K562 (cell line): ENCODE data around the gene PRKG2. TPM values are rescaled to one million over a fixed set of nuclear protein-coding genes. Genes with fewer than 3 reads are reported as not detected.

Experiments used
- ATAC-seq: fragments of 200-7000 bp; cut with Tn5 transposase; 3 replicates; pipeline ENCODE4 v1.9.1; 2020; ENCODE audit warnings: moderate library complexity
- BruUV-seq: library from RNA; stranded (reverse); fragments of 400-500 nt; replicated peaks from 2 replicates; lab custom pipeline; 2021; lab: Mats Ljungman, UMichigan
- CTCF ChIA-PET: fragments of 300-600 bp; formaldehyde crosslinking; extraction: SDS; loops from one replicate; lab custom pipeline; 2021; ENCODE audit warnings: low intra/inter-chr PET ratio; lab: Yijun Ruan, JAX
- POLR2A ChIA-PET: fragments of 300-600, 350-650 bp; sonication (Branson Sonifier 250); formaldehyde crosslinking; extraction: SDS; loops from one replicate; lab custom pipeline; 2021; ENCODE audit warnings: antibody characterized with exemption, inconsistent platforms; lab: Yijun Ruan, JAX
- DNase-seq, 4 experiments: peaks; one replicate each; pipeline versions ENCODE4 v3.0.0 to v3.0.0-alpha.2; 2011 to 2018; ENCODE audit warnings: low spot score in 3 of 4, mixed read lengths in 3 of 4; ENCODE audit errors: extremely low read depth in 1 of 4
- FAIRE-seq: peaks from 2 replicates; lab custom pipeline; 2011; peaks lifted over from hg19 to GRCh38; lab: Jason Lieb, UNC
- H2AFZ ChIP-seq: 2 replicates; pipeline ENCODE4 v1.6.0; 2011; ENCODE audit warnings: low read depth, low read length, control low read depth, inconsistent platforms
- H3K27ac ChIP-seq: fragments of 200-600 bp; 3 replicates; pipeline ENCODE4 v1.8.0; 2011; ENCODE audit warnings: low read depth, mild to moderate bottlenecking, control low read depth, inconsistent platforms, low read length, moderate library complexity, mixed read lengths; ENCODE audit errors: extremely low read depth
- H3K27me3 ChIP-seq, 2 experiments: fragments of 300-600 bp in 1 of 2; 2 replicates in 1 of 2; 3 replicates in 1 of 2; pipeline versions ENCODE4 v1.6.0 to v1.8.0; 2011; ENCODE audit warnings: inconsistent platforms in 2 of 2, low read length in 2 of 2, mild to moderate bottlenecking in 1 of 2, mixed read lengths in 1 of 2, moderate library complexity in 1 of 2; ENCODE audit not compliant: control insufficient read depth in 2 of 2, insufficient read depth in 2 of 2
- H3K36me3 ChIP-seq: fragments of 300-600 bp; 3 replicates; pipeline ENCODE4 v1.8.0; 2011; ENCODE audit warnings: mild to moderate bottlenecking, low read length, inconsistent platforms; ENCODE audit not compliant: control insufficient read depth, insufficient read depth
- H3K4me1 ChIP-seq, 2 experiments: fragments of 200-600 bp in 1 of 2; replicated peaks in 1 of 2; 2 replicates in 1 of 2; 3 replicates in 1 of 2; pipeline versions ENCODE4 v1.5.1 to v1.8.0; 2011; ENCODE audit warnings: inconsistent platforms in 2 of 2, low read length in 2 of 2, mild to moderate bottlenecking in 1 of 2, mixed read lengths in 1 of 2, moderate library complexity in 1 of 2; ENCODE audit not compliant: control insufficient read depth in 2 of 2, insufficient read depth in 2 of 2
- H3K4me2 ChIP-seq: 2 replicates; pipeline ENCODE4 v1.6.1; 2011; ENCODE audit warnings: low read length, control low read depth, inconsistent platforms, mixed read lengths; ENCODE audit not compliant: insufficient read depth
- H3K4me3 ChIP-seq: fragments of 200-600 bp; sonication (generic), shearing (Covaris generic); 2 replicates; pipeline ENCODE4 v1.5.1; 2016; ENCODE audit warnings: control low read depth, inconsistent platforms
- H3K79me2 ChIP-seq: fragments of 200-600 bp; 3 replicates; pipeline ENCODE4 v1.8.0; 2011; ENCODE audit warnings: low read length, inconsistent platforms; ENCODE audit not compliant: control insufficient read depth, insufficient read depth
- H3K9ac ChIP-seq, 2 experiments: 2 replicates each; pipeline versions ENCODE4 v1.6.0 to v1.6.1; 2011; ENCODE audit warnings: low read depth in 2 of 2, low read length in 2 of 2, control low read depth in 1 of 2, inconsistent platforms in 1 of 2, mild to moderate bottlenecking in 1 of 2, mixed read lengths in 1 of 2; ENCODE audit not compliant: insufficient read depth in 1 of 2
- H3K9me1 ChIP-seq: one replicate; pipeline ENCODE4 v1.6.0; 2011; ENCODE audit warnings: inconsistent platforms, mild to moderate bottlenecking, low read length, moderate library complexity; ENCODE audit not compliant: control insufficient read depth, insufficient read depth
- H3K9me3 ChIP-seq: replicated peaks from 2 replicates; pipeline ENCODE4 v1.5.1; 2011; ENCODE audit warnings: low read depth, low read length, inconsistent platforms; ENCODE audit not compliant: control insufficient read depth, insufficient read depth
- H4K20me1 ChIP-seq: replicated peaks from 2 replicates; pipeline ENCODE4 v1.6.1; 2011; ENCODE audit warnings: low read length, inconsistent platforms, mixed read lengths; ENCODE audit not compliant: control insufficient read depth, insufficient read depth
- BRF1 ChIP-seq: IDR thresholded peaks from 3 replicates; pipeline ENCODE4 v1.6.1; 2011; ENCODE audit warnings: borderline replicate concordance, mild to moderate bottlenecking; ENCODE audit not compliant: insufficient read length; ENCODE audit errors: extremely low read depth
- CEBPB ChIP-seq: fragments of 450-650 bp; IDR thresholded peaks from 2 replicates; pipeline ENCODE4 v1.6.1; 2016; ENCODE audit warnings: missing genetic modification characterization, missing compliant biosample characterization
- EP300 ChIP-seq: IDR thresholded peaks from 2 replicates; pipeline ENCODE4 v1.6.1; 2012; ENCODE audit warnings: low read length, improper control_type of control experiment
- FOXK2 ChIP-seq, 2 experiments: fragments of 450-650 bp; IDR thresholded peaks in 1 of 2; conservative IDR thresholded peaks in 1 of 2; 2 replicates each; pipeline ENCODE4 v1.6.1; 2016; ENCODE audit warnings: low read depth in 2 of 2, mild to moderate bottlenecking in 1 of 2
- HMGXB4 ChIP-seq: sonication (generic); formaldehyde crosslinking; IDR thresholded peaks from 2 replicates; pipeline ENCODE4 v1.8.1; 2023; ENCODE audit warnings: mild to moderate bottlenecking, missing genetic modification reagents
- NCOR1 ChIP-seq: fragments of 450-650 bp; IDR thresholded peaks from 2 replicates; pipeline ENCODE4 v1.6.1; 2016; ENCODE audit warnings: mild to moderate bottlenecking, moderate library complexity
- POLR2A ChIP-seq: fragments of 450-650 bp; conservative IDR thresholded peaks from 2 replicates; pipeline ENCODE4 v1.6.1; 2016
- PYGO2 ChIP-seq: fragments of 450-650 bp; IDR thresholded peaks from 2 replicates; pipeline ENCODE4 v1.6.1; 2016; ENCODE audit warnings: mild to moderate bottlenecking, missing genetic modification characterization, moderate library complexity, missing compliant biosample characterization
- RBBP5 ChIP-seq: fragments of 200-600 bp; sonication (generic); IDR thresholded peaks from 2 replicates; pipeline ENCODE4 v1.6.1; 2012; ENCODE audit warnings: borderline replicate concordance, mild to moderate bottlenecking, low read length, control low read depth, inconsistent platforms; ENCODE audit not compliant: insufficient read depth, poor library complexity, severe bottlenecking
- SMC3 ChIP-seq: conservative IDR thresholded peaks from 2 replicates; pipeline ENCODE4 v1.6.1; 2011; ENCODE audit warnings: low read depth, low read length, improper control_type of control experiment; ENCODE audit not compliant: insufficient read depth
- TCF7 ChIP-seq: sonication (generic); IDR thresholded peaks from 2 replicates; pipeline ENCODE4 v1.6.1; 2016; ENCODE audit warnings: antibody characterized with exemption, borderline replicate concordance
- ZNF232 ChIP-seq: sonication (generic); formaldehyde crosslinking; IDR thresholded peaks from 2 replicates; pipeline ENCODE4 v1.8.0; 2022; ENCODE audit warnings: mild to moderate bottlenecking, missing genetic modification reagents
- WGBS: fragments of 100-300 bp; shearing (Covaris generic); methylation state at CpG from one replicate; pipeline ENCODE4 v1.1.6; 2016; ENCODE audit warnings: low coverage, mixed read lengths; ENCODE audit not compliant: insufficient coverage; ENCODE audit errors: missing lambda C conversion rate; 5-methylcytosine and 5-hydroxymethylcytosine counted together
- in situ Hi-C: fragments of 300-500 bp; cut with MboI; formaldehyde crosslinking; loops from 4 replicates; pipeline ENCODE4 v1.15.0; 2018; ENCODE audit warnings: inconsistent platforms, mixed read lengths
- intact Hi-C: fragments of 100-400 bp; cut with micrococcal nuclease; formaldehyde crosslinking; loops from 2 replicates; pipeline ENCODE4 v1.14.2; 2022
- polyA plus RNA-seq, 8 experiments: library from polyadenylated mRNA; depleted of rRNA in 4 of 8; stranded (reverse) in 5 of 8; unstranded in 3 of 8; fragments of >200 nt; fragmentation: Nextera tagmentation in 2 of 8; fragmentation: Illumina TruSeq in 1 of 8; extraction: Ambion mirVana in 2 of 8; extraction: Trizol in 1 of 8; gene quantifications; 2 replicates each; pipeline versions ENCODE4 v1.2.1 to v1.2.3, GENCODE V29; 2011 to 2014; ENCODE audit warnings: inconsistent platforms in 1 of 8, missing spikeins in 1 of 8
- total RNA-seq, 7 experiments: library from RNA; depleted of rRNA in 6 of 7; stranded (reverse); fragments of >200 nt in 6 of 7; fragmentation: Illumina TruSeq in 2 of 7; extraction: Trizol in 2 of 7; gene quantifications; 2 replicates each; pipeline versions ENCODE4 v1.2.1 to v1.2.3, GENCODE V29; 2011 to 2021; ENCODE audit warnings: low replicate concordance in 1 of 7
- TF ChIP-seq, protein P1 (sequence below), 2 experiments: fragments of 450-650 bp; conservative IDR thresholded peaks; 2 replicates each; pipeline ENCODE4 v1.6.1; 2017; ENCODE audit warnings: mild to moderate bottlenecking in 2 of 2, moderate library complexity in 2 of 2
- TF ChIP-seq, protein P2 (sequence below): fragments of 250-450 bp; sonication (Bioruptor Pico); IDR thresholded peaks from 2 replicates; pipeline ENCODE4 v1.8.0; 2022; ENCODE audit warnings: inconsistent platforms
- TF ChIP-seq, protein P3 (sequence below): fragments of 450-650 bp; IDR thresholded peaks from 2 replicates; pipeline ENCODE4 v1.6.1; 2016

Gene PRKG2
- total and polyA plus RNA-seq, 9 of the 15 experiments (the other 6 are each of a cell fraction or from before 2014, with no cell fraction given): 0.01 to 0.68 (median 0.34) TPM

DNA sequence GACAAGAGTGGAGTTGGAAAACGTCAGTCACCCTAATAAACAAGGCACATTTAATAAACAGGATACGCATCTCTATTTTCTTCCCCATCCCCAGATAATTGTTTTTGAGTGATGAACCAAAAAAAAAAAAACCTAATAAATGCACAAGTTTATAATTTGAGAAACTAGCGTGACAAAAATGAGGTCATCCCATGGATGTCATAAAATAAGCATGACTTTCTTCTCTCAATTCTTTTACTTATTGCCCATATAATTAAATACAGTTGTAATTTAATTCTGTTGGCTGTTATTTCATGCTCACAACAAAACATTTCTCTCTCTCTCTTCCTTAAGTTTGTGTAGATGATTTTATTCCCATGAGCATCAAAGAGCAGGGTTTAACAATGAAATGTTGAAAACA is 20.7 kb downstream of the PRKG2 start:
- no peaks in the 10 kb centered on the region for H3K79me2 ChIP-seq
- ChIA-PET POLR2A (no interaction called here), CTCF (no interaction called here)
- no peaks in the 10 kb centered on the region for H3K4me1 ChIP-seq
- DNase-seq (no peak), FAIRE-seq (no peak), ATAC-seq (no peak)
- H3K4me2 ChIP-seq: no peak overlapping the region
- no peak overlapping the region for H3K27ac ChIP-seq
- intact Hi-C loops (no loop called here), in situ Hi-C loops (no loop called here)
- H3K9me1 ChIP-seq: no peaks in the 10 kb centered on the region
- TF ChIP-seq, protein P1, sequence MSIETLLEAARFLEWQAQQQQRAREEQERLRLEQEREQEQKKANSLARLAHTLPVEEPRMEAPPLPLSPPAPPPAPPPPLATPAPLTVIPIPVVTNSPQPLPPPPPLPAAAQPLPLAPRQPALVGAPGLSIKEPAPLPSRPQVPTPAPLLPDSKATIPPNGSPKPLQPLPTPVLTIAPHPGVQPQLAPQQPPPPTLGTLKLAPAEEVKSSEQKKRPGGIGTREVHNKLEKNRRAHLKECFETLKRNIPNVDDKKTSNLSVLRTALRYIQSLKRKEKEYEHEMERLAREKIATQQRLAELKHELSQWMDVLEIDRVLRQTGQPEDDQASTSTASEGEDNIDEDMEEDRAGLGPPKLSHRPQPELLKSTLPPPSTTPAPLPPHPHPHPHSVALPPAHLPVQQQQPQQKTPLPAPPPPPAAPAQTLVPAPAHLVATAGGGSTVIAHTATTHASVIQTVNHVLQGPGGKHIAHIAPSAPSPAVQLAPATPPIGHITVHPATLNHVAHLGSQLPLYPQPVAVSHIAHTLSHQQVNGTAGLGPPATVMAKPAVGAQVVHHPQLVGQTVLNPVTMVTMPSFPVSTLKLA (conservative IDR thresholded peaks at IDR 0.05): no peak
- TF ChIP-seq SMC3: no peak
- no peak for TF ChIP-seq POLR2A
- TF ChIP-seq RBBP5: no peak
- TF ChIP-seq TCF7: no peak
- no peak for TF ChIP-seq FOXK2 (conservative IDR thresholded peaks at IDR 0.05 in 1 of 2, IDR thresholded peaks at IDR 0.05 in 1 of 2; ENCODE audit: low read depth in 2 of 2)
- TF ChIP-seq CEBPB (tag): no peak
- TF ChIP-seq, protein P2, sequence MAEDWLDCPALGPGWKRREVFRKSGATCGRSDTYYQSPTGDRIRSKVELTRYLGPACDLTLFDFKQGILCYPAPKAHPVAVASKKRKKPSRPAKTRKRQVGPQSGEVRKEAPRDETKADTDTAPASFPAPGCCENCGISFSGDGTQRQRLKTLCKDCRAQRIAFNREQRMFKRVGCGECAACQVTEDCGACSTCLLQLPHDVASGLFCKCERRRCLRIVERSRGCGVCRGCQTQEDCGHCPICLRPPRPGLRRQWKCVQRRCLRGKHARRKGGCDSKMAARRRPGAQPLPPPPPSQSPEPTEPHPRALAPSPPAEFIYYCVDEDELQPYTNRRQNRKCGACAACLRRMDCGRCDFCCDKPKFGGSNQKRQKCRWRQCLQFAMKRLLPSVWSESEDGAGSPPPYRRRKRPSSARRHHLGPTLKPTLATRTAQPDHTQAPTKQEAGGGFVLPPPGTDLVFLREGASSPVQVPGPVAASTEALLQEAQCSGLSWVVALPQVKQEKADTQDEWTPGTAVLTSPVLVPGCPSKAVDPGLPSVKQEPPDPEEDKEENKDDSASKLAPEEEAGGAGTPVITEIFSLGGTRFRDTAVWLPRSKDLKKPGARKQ (CRISPR knock-in tag): no peak
- no peak for TF ChIP-seq EP300
- TF ChIP-seq PYGO2 (tag): no peak
- TF ChIP-seq ZNF232: no peak
- TF ChIP-seq NCOR1: no peak
- TF ChIP-seq BRF1: no peak
- TF ChIP-seq HMGXB4: no peak
- TF ChIP-seq, protein P3, sequence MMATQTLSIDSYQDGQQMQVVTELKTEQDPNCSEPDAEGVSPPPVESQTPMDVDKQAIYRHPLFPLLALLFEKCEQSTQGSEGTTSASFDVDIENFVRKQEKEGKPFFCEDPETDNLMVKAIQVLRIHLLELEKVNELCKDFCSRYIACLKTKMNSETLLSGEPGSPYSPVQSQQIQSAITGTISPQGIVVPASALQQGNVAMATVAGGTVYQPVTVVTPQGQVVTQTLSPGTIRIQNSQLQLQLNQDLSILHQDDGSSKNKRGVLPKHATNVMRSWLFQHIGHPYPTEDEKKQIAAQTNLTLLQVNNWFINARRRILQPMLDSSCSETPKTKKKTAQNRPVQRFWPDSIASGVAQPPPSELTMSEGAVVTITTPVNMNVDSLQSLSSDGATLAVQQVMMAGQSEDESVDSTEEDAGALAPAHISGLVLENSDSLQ: no peak
- no peaks in the 10 kb centered on the region for H3K27me3 ChIP-seq
- BruUV-seq: no TSS peak
- no peak overlapping the region for H3K4me3 ChIP-seq
- no peaks in the 10 kb centered on the region for H3K9me3 ChIP-seq
- WGBS: 0% methylated on average over 3 of the region's 3 CpGs
- no peak overlapping the region for H2AFZ ChIP-seq
- H3K9ac ChIP-seq: no peak overlapping the region
- no peaks in the 10 kb centered on the region for H3K36me3 ChIP-seq
- H4K20me1 ChIP-seq: no peaks in the 10 kb centered on the region
